ENCODE results near the gene TEK.

The TEK gene

GRCh38 chr9:27126670-27127069 lies 17.6 kb downstream of the TEK start (continued):
- no peak for TF ChIP-seq PRDM1 (tag by site-specific recombination; IDR thresholded peaks at IDR 0.05)
- TF ChIP-seq ZNF549 (tag by site-specific recombination; IDR thresholded peaks at IDR 0.05): no peak
- TF ChIP-seq, protein P1, sequence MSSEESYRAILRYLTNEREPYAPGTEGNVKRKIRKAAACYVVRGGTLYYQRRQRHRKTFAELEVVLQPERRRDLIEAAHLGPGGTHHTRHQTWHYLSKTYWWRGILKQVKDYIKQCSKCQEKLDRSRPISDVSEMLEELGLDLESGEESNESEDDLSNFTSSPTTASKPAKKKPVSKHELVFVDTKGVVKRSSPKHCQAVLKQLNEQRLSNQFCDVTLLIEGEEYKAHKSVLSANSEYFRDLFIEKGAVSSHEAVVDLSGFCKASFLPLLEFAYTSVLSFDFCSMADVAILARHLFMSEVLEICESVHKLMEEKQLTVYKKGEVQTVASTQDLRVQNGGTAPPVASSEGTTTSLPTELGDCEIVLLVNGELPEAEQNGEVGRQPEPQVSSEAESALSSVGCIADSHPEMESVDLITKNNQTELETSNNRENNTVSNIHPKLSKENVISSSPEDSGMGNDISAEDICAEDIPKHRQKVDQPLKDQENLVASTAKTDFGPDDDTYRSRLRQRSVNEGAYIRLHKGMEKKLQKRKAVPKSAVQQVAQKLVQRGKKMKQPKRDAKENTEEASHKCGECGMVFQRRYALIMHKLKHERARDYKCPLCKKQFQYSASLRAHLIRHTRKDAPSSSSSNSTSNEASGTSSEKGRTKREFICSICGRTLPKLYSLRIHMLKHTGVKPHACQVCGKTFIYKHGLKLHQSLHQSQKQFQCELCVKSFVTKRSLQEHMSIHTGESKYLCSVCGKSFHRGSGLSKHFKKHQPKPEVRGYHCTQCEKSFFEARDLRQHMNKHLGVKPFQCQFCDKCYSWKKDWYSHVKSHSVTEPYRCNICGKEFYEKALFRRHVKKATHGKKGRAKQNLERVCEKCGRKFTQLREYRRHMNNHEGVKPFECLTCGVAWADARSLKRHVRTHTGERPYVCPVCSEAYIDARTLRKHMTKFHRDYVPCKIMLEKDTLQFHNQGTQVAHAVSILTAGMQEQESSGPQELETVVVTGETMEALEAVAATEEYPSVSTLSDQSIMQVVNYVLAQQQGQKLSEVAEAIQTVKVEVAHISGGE (tag by site-specific recombination; conservative IDR thresholded peaks at IDR 0.05; ENCODE audit: low read depth): no peak
- TF ChIP-seq ZNF777 (tag by site-specific recombination; IDR thresholded peaks at IDR 0.05; ENCODE audit: borderline replicate concordance): no peak
- no peak for TF ChIP-seq ZSCAN23 (tag by site-specific recombination; IDR thresholded peaks at IDR 0.05)

DNA sequence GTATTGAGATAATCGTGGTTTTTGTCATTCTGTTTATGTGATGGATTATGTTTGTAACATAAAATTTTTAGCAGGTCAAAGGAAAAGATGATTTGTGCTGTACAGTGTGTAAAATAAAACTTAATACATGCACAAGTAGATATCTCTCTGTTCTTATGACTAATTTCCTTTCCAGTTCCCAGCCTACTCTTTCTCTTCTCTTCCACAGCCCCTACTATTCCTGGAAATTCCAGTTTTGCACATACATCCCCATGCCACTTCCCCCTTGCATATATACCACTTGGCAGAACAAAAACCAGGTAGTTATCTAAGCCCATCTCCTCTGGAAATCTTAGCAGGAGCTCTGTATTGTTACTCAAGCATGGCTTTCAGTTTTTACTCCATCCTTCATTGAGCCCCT lies 20.2 kb downstream of the TEK start:
- Histone ChIP-seq H3K9me3 (ENCODE audit: control insufficient read depth, insufficient read depth, low read depth, low read length) (no peaks in the 10 kb centered on the region), H3K4me1 (ENCODE audit: control insufficient read depth, insufficient read depth, low read length) (no peaks in the 10 kb centered on the region), H3K27ac (ENCODE audit: extremely low read depth, low read depth, low read length) (no peak overlapping the region), H3K4me3 (ENCODE audit: low read depth, low read length) (no peak overlapping the region), H3K36me3 (ENCODE audit: control insufficient read depth in 2 of 2, insufficient read depth in 1 of 2, low read length in 2 of 2) (no peaks in the 10 kb centered on the region)
- ChIA-PET CTCF (interaction anchor here (0.6 to 0.7 kb wide), 3 partner anchors 26 to 271 kb away, joined by 3 to 4 read pairs (median 3); no protein-coding TSS in a partner anchor), POLR2A (no interaction called here)
- TF ChIP-seq, protein P2, sequence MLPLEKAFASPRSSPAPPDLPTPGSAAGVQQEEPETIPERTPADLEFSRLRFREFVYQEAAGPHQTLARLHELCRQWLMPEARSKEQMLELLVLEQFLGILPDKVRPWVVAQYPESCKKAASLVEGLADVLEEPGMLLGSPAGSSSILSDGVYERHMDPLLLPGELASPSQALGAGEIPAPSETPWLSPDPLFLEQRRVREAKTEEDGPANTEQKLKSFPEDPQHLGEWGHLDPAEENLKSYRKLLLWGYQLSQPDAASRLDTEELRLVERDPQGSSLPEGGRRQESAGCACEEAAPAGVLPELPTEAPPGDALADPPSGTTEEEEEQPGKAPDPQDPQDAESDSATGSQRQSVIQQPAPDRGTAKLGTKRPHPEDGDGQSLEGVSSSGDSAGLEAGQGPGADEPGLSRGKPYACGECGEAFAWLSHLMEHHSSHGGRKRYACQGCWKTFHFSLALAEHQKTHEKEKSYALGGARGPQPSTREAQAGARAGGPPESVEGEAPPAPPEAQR (tag by site-specific recombination; IDR thresholded peaks at IDR 0.05): no peak
- TF ChIP-seq, protein P3, sequence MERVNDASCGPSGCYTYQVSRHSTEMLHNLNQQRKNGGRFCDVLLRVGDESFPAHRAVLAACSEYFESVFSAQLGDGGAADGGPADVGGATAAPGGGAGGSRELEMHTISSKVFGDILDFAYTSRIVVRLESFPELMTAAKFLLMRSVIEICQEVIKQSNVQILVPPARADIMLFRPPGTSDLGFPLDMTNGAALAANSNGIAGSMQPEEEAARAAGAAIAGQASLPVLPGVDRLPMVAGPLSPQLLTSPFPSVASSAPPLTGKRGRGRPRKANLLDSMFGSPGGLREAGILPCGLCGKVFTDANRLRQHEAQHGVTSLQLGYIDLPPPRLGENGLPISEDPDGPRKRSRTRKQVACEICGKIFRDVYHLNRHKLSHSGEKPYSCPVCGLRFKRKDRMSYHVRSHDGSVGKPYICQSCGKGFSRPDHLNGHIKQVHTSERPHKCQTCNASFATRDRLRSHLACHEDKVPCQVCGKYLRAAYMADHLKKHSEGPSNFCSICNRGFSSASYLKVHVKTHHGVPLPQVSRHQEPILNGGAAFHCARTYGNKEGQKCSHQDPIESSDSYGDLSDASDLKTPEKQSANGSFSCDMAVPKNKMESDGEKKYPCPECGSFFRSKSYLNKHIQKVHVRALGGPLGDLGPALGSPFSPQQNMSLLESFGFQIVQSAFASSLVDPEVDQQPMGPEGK (tag by site-specific recombination; IDR thresholded peaks at IDR 0.05): no peak
- no peak for TF ChIP-seq ZNF561 (tag by site-specific recombination; IDR thresholded peaks at IDR 0.05; ENCODE audit: borderline replicate concordance)
- TF ChIP-seq ZNF292 (tag by site-specific recombination; IDR thresholded peaks at IDR 0.05; ENCODE audit: borderline replicate concordance, low read depth): no peak
- no peak for TF ChIP-seq HOXA7 (CRISPR knock-in tag; IDR thresholded peaks at IDR 0.05; ENCODE audit: borderline replicate concordance)
- TF ChIP-seq, protein P4, sequence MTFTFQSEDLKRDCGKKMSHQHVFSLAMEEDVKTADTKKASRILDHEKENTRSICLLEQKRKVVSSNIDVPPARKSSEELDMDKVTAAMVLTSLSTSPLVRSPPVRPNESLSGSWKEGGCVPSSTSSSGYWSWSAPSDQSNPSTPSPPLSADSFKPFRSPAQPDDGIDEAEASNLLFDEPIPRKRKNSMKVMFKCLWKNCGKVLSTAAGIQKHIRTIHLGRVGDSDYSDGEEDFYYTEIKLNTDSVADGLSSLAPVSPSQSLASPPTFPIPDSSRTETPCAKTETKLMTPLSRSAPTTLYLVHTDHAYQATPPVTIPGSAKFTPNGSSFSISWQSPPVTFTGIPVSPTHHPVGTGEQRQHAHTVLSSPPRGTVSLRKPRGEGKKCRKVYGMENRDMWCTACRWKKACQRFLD (tag by site-specific recombination; IDR thresholded peaks at IDR 0.05): no peak
- no peak for TF ChIP-seq ZNF324 (tag by site-specific recombination; IDR thresholded peaks at IDR 0.05)
- no peak for TF ChIP-seq ZNF2 (tag by site-specific recombination; IDR thresholded peaks at IDR 0.05)
- TF ChIP-seq ZNF184 (tag by site-specific recombination; IDR thresholded peaks at IDR 0.05): no peak
- no peak for TF ChIP-seq ZNF596 (tag by site-specific recombination; IDR thresholded peaks at IDR 0.05)
- no peak for TF ChIP-seq ZNF544 (tag by site-specific recombination; IDR thresholded peaks at IDR 0.05)
- TF ChIP-seq ZNF521 (tag by site-specific recombination; IDR thresholded peaks at IDR 0.05): no peak
- no peak for TF ChIP-seq ZNF175 (tag by site-specific recombination; IDR thresholded peaks at IDR 0.05)
- TF ChIP-seq, protein P5, sequence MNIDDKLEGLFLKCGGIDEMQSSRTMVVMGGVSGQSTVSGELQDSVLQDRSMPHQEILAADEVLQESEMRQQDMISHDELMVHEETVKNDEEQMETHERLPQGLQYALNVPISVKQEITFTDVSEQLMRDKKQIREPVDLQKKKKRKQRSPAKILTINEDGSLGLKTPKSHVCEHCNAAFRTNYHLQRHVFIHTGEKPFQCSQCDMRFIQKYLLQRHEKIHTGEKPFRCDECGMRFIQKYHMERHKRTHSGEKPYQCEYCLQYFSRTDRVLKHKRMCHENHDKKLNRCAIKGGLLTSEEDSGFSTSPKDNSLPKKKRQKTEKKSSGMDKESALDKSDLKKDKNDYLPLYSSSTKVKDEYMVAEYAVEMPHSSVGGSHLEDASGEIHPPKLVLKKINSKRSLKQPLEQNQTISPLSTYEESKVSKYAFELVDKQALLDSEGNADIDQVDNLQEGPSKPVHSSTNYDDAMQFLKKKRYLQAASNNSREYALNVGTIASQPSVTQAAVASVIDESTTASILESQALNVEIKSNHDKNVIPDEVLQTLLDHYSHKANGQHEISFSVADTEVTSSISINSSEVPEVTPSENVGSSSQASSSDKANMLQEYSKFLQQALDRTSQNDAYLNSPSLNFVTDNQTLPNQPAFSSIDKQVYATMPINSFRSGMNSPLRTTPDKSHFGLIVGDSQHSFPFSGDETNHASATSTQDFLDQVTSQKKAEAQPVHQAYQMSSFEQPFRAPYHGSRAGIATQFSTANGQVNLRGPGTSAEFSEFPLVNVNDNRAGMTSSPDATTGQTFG (tag by site-specific recombination; IDR thresholded peaks at IDR 0.05; ENCODE audit: borderline replicate concordance): no peak
- TF ChIP-seq ZNF692 (tag by site-specific recombination; IDR thresholded peaks at IDR 0.05): no peak
- no peak for TF ChIP-seq ZNF202 (tag by site-specific recombination; IDR thresholded peaks at IDR 0.05; ENCODE audit: borderline replicate concordance)
- TF ChIP-seq ATF2 (tag by site-specific recombination; IDR thresholded peaks at IDR 0.05; ENCODE audit: low read depth): no peak

All from HEK293 (cell line).